ENCODE data around the gene SIDT2. TPM values are rescaled to one million over a fixed set of nuclear protein-coding genes. Genes with fewer than 3 reads are reported as not detected.

SIDT2 gene
- total and polyA plus RNA-seq, 2 donors (not counting 3 experiments of a cell fraction or from before 2014, with no cell fraction given), result 28.7 to 34.5 TPM

GRCh38 chr11:117169736-117170135 is 8.8 kb upstream of the SIDT2 start:
- BruUV-seq (replicated peaks), result no TSS peak
- Histone ChIP-seq H3K4me1 (ENCODE audit: control insufficient read depth, extremely low read depth, insufficient read depth, low read length) (peaks cover 14% of the 10 kb centered on the region), H3K9me1 (replicated peaks; ENCODE audit: control insufficient read depth, extremely low read depth, insufficient read depth, low read length) (no peaks in the 10 kb centered on the region), H3K9ac (replicated peaks; ENCODE audit: extremely low read depth, insufficient read depth, low read length) (no peak overlapping the region), H3K27me3 (ENCODE audit: control insufficient read depth in 2 of 2, insufficient read depth in 2 of 2, low read length in 2 of 2) (no peaks in the 10 kb centered on the region), H2AFZ (ENCODE audit: low read depth, low read length) (no peak overlapping the region), H3K79me2 (ENCODE audit: control insufficient read depth, insufficient read depth, low read length) (peaks cover 2% of the 10 kb centered on the region), H3K4me2 (ENCODE audit: insufficient read depth, low read length) (no peak overlapping the region), H3K4me3 (replicated peaks in 1 of 3; ENCODE audit: insufficient read depth in 1 of 3, low read depth in 1 of 3, low read length in 3 of 3) (no peak overlapping the region), H3K27ac (ENCODE audit: insufficient read depth, low read depth, low read length) (no peak overlapping the region), H4K20me1 (replicated peaks; ENCODE audit: control insufficient read depth, extremely low read depth, insufficient read depth, low read length) (no peaks in the 10 kb centered on the region), H3K9me3 (replicated peaks; ENCODE audit: control insufficient read depth, insufficient read depth, low read length) (no peaks in the 10 kb centered on the region), H3K36me3 (ENCODE audit: control insufficient read depth in 2 of 2, extremely low read depth in 1 of 2, insufficient read depth in 2 of 2, low read length in 2 of 2) (peaks cover 12 to 23% of the 10 kb centered on the region in 2 experiments)
- TF ChIP-seq GATA2 (IDR thresholded peaks at IDR 0.05; ENCODE audit: insufficient read depth, insufficient read length, low read depth, low read length) (no peak), POLR2AphosphoS5 (IDR thresholded peaks at IDR 0.05; ENCODE audit: insufficient read depth, low read depth, low read length) (no peak), MAX (IDR thresholded peaks at IDR 0.05; ENCODE audit: insufficient read depth, insufficient read length) (no peak), POLR2A (IDR thresholded peaks at IDR 0.05; ENCODE audit: low read depth, low read length) (no peak), EZH2 (IDR thresholded peaks at IDR 0.05; ENCODE audit: borderline replicate concordance, low read depth, low read length, severe bottlenecking) (no peak), MYC (IDR thresholded peaks at IDR 0.05; ENCODE audit: low read depth, low read length) (no peak), FOS (IDR thresholded peaks at IDR 0.05; ENCODE audit: borderline replicate concordance, insufficient read depth, low read length) (no peak), CTCF (IDR thresholded peaks at IDR 0.05; ENCODE audit: extremely low read depth in 1 of 2, insufficient read depth in 1 of 2, low read depth in 1 of 2, low read length in 2 of 2) (no peak), JUN (IDR thresholded peaks at IDR 0.05; ENCODE audit: borderline replicate concordance, insufficient read depth, insufficient read length, low read depth) (no peak)
- dilution Hi-C loops (cut with MboI; ENCODE audit: extremely low pct_ligation_motif_present, low sequenced_read_pairs), result no loop called here
- CTCF ChIA-PET, result interaction anchor here (1.0 to 1.7 kb wide), 4 partner anchors 9 to 12 kb away, joined by 3 to 7 read pairs (median 4); partner anchors contain the start of gene SIDT2
- FAIRE-seq (no peak), DNase-seq (ENCODE audit: low read depth, low spot score) (no peak)
- POLR2A ChIA-PET, result interaction anchor here (0.6 kb wide), 1 partner anchor 25 kb away, joined by 3 read pairs; no protein-coding TSS in a partner anchor
- intact Hi-C loops (cut with micrococcal nuclease), result no loop called here

Measured in endothelial cell of umbilical vein (primary cell).